IMR-90 (cell line): Measurements from ENCODE around the gene BBS5. TPM values are rescaled to one million over a fixed set of nuclear protein-coding genes. Genes with fewer than 3 reads are reported as not detected.

Experiments used
- ATAC-seq: fragments of 200-7000 bp; cut with Tn5 transposase; 2 replicates; pipeline ENCODE4 v1.9.1; 2020; ENCODE audit warnings: low read depth, mild to moderate bottlenecking, moderate library complexity
- BruUV-seq: library from RNA; stranded (reverse); fragments of 400-500 nt; replicated peaks from 2 replicates; lab custom pipeline; 2021; lab: Mats Ljungman, UMichigan
- CTCF ChIA-PET: fragments of 300-600 bp; formaldehyde crosslinking; extraction: SDS; loops from one replicate; lab custom pipeline; 2021; ENCODE audit warnings: antibody characterized with exemption; lab: Yijun Ruan, JAX
- POLR2A ChIA-PET: fragments of 300-600 bp; sonication (Branson Sonifier 250); formaldehyde crosslinking; loops from one replicate; lab custom pipeline; 2022; ENCODE audit warnings: antibody characterized with exemption; ENCODE audit not compliant: unreplicated experiment; lab: Charles Lee
- DNase-seq: peaks from one replicate; pipeline ENCODE4 v3.0.0; 2013
- H2AFZ ChIP-seq: replicated peaks from 2 replicates; pipeline ENCODE3; 2013; ENCODE audit warnings: low read length, mild to moderate bottlenecking; ENCODE audit not compliant: poor library complexity
- H2AK5ac ChIP-seq: 2 replicates; pipeline ENCODE4 v1.6.1; 2013; ENCODE audit warnings: low read depth, low read length, inconsistent platforms
- H2AK9ac ChIP-seq: replicated peaks from 2 replicates; pipeline ENCODE3; 2013; ENCODE audit warnings: mild to moderate bottlenecking, low read depth, low read length, moderate library complexity; ENCODE audit not compliant: poor library complexity
- H2BK120ac ChIP-seq: 2 replicates; pipeline ENCODE4 v1.6.1; 2013; ENCODE audit warnings: low read depth, low read length, inconsistent platforms
- H2BK15ac ChIP-seq: 3 replicates; pipeline ENCODE4 v1.6.1; 2013; ENCODE audit warnings: low read depth, low read length, inconsistent platforms
- H2BK20ac ChIP-seq: 2 replicates; pipeline ENCODE4 v1.6.1; 2013; ENCODE audit warnings: low read depth, mild to moderate bottlenecking, inconsistent platforms, low read length, moderate library complexity
- H2BK5ac ChIP-seq: 2 replicates; pipeline ENCODE4 v1.6.1; 2013; ENCODE audit warnings: mild to moderate bottlenecking, low read depth, low read length, inconsistent platforms; ENCODE audit not compliant: poor library complexity, severe bottlenecking
- H3K14ac ChIP-seq: replicated peaks from 2 replicates; pipeline ENCODE4 v1.6.1; 2013; ENCODE audit warnings: low read depth, low read length, inconsistent platforms
- H3K18ac ChIP-seq: 2 replicates; pipeline ENCODE4 v1.6.1; 2013; ENCODE audit warnings: low read depth, low read length, control low read depth
- H3K23ac ChIP-seq: 2 replicates; pipeline ENCODE4 v1.6.1; 2013; ENCODE audit warnings: low read depth, low read length, inconsistent platforms
- H3K27ac ChIP-seq: 2 replicates; pipeline ENCODE4 v1.5.1; 2013; ENCODE audit warnings: mild to moderate bottlenecking, control low read depth, low read length; ENCODE audit not compliant: insufficient read depth
- H3K27me3 ChIP-seq: 2 replicates; pipeline ENCODE4 v1.6.1; 2013; ENCODE audit warnings: low read length; ENCODE audit not compliant: control insufficient read depth, insufficient read depth
- H3K36me3 ChIP-seq: 2 replicates; pipeline ENCODE4 v1.6.1; 2013; ENCODE audit warnings: low read length, mixed read lengths; ENCODE audit not compliant: control insufficient read depth, insufficient read depth
- H3K4ac ChIP-seq: 2 replicates; pipeline ENCODE4 v1.6.1; 2013; ENCODE audit warnings: low read depth, low read length, inconsistent platforms
- H3K4me1 ChIP-seq: 2 replicates; pipeline ENCODE4 v1.6.1; 2013; ENCODE audit warnings: low read length, mixed read lengths; ENCODE audit not compliant: control insufficient read depth, insufficient read depth
- H3K4me2 ChIP-seq: 2 replicates; pipeline ENCODE4 v1.6.1; 2013; ENCODE audit warnings: low read depth, mild to moderate bottlenecking, control low read depth, low read length, moderate library complexity
- H3K4me3 ChIP-seq: 2 replicates; pipeline ENCODE4 v1.5.1; 2013; ENCODE audit warnings: low read depth, mild to moderate bottlenecking, control low read depth, low read length, moderate library complexity; ENCODE audit not compliant: insufficient read depth
- H3K56ac ChIP-seq: 2 replicates; pipeline ENCODE4 v1.6.1; 2013; ENCODE audit warnings: low read length, inconsistent platforms; ENCODE audit not compliant: insufficient read depth; ENCODE audit errors: extremely low read depth
- H3K79me1 ChIP-seq, 2 experiments: 2 replicates each; pipeline ENCODE4 v1.6.1; 2013; ENCODE audit warnings: low read length in 2 of 2, inconsistent platforms in 1 of 2, low read depth in 1 of 2
- H3K9ac ChIP-seq: 2 replicates; pipeline ENCODE4 v1.6.1; 2013; ENCODE audit warnings: low read depth, low read length, control low read depth
- H3K9me1 ChIP-seq: 2 replicates; pipeline ENCODE4 v1.6.1; 2013; ENCODE audit warnings: low read length, inconsistent platforms; ENCODE audit not compliant: insufficient read depth
- H3K9me3 ChIP-seq: 2 replicates; pipeline ENCODE4 v1.6.1; 2013; ENCODE audit warnings: low read length; ENCODE audit not compliant: control insufficient read depth, insufficient read depth
- H4K20me1 ChIP-seq: 2 replicates; pipeline ENCODE4 v1.6.1; 2013; ENCODE audit warnings: low read length, inconsistent platforms; ENCODE audit not compliant: insufficient read depth
- H4K5ac ChIP-seq: 2 replicates; pipeline ENCODE4 v1.6.1; 2013; ENCODE audit warnings: mild to moderate bottlenecking, low read depth, low read length, control low read depth
- H4K8ac ChIP-seq, 2 experiments: 2 replicates each; pipeline ENCODE4 v1.6.1; 2013; ENCODE audit warnings: low read depth in 2 of 2, low read length in 2 of 2, control low read depth in 1 of 2, inconsistent platforms in 1 of 2
- H4K91ac ChIP-seq: 2 replicates; pipeline ENCODE4 v1.6.1; 2013; ENCODE audit warnings: low read depth, low read length, inconsistent platforms; ENCODE audit not compliant: insufficient read depth
- BHLHE40 ChIP-seq: fragments of 150-350 bp; IDR thresholded peaks from 2 replicates; pipeline ENCODE4 v1.6.1; 2016; ENCODE audit warnings: mild to moderate bottlenecking, low read depth, low read length
- CEBPB ChIP-seq: IDR thresholded peaks from 2 replicates; pipeline ENCODE4 v1.6.1; 2012; ENCODE audit warnings: low read depth, low read length, improper control_type of control experiment
- CHD1 ChIP-seq: IDR thresholded peaks from 2 replicates; pipeline ENCODE4 v1.6.1; 2012; ENCODE audit warnings: low read depth, low read length, improper control_type of control experiment
- FOS ChIP-seq: fragments of 150-350 bp; IDR thresholded peaks from 2 replicates; pipeline ENCODE4 v1.6.1; 2016; ENCODE audit warnings: low read depth, low read length
- MAFK ChIP-seq: IDR thresholded peaks from 2 replicates; pipeline ENCODE4 v1.6.1; 2012; ENCODE audit warnings: low read depth, low read length, improper control_type of control experiment
- MAZ ChIP-seq: IDR thresholded peaks from 2 replicates; pipeline ENCODE4 v1.6.1; 2012; ENCODE audit warnings: low read depth, mild to moderate bottlenecking, low read length, improper control_type of control experiment, moderate library complexity, borderline replicate concordance
- MXI1 ChIP-seq: IDR thresholded peaks from 2 replicates; pipeline ENCODE4 v1.6.1; 2012; ENCODE audit warnings: low read depth, mild to moderate bottlenecking, low read length, moderate library complexity, borderline replicate concordance
- NFE2L2 ChIP-seq: fragments of 150-350 bp; IDR thresholded peaks from 2 replicates; pipeline ENCODE4 v1.6.1; 2016; ENCODE audit warnings: low read depth, mild to moderate bottlenecking, low read length
- POLR2A ChIP-seq: IDR thresholded peaks from 2 replicates; pipeline ENCODE4 v1.6.1; 2012; ENCODE audit warnings: mild to moderate bottlenecking, low read depth, low read length
- RAD21 ChIP-seq: IDR thresholded peaks from 2 replicates; pipeline ENCODE4 v1.6.1; 2012; ENCODE audit warnings: low read length, improper control_type of control experiment
- RCOR1 ChIP-seq: IDR thresholded peaks from 2 replicates; pipeline ENCODE4 v1.6.1; 2012; ENCODE audit warnings: mild to moderate bottlenecking, low read length, improper control_type of control experiment; ENCODE audit not compliant: insufficient replicate concordance
- RFX5 ChIP-seq: IDR thresholded peaks from 2 replicates; pipeline ENCODE4 v1.8.0; 2012; ENCODE audit warnings: low read depth, mild to moderate bottlenecking, low read length, moderate library complexity
- SMC3 ChIP-seq: fragments of 150-350 bp; IDR thresholded peaks from 2 replicates; pipeline ENCODE4 v1.6.1; 2016; ENCODE audit warnings: low read depth, mild to moderate bottlenecking, antibody characterized with exemption, low read length, moderate library complexity
- WGBS, 2 experiments: methylation state at CpG; one replicate each; pipeline versions ENCODE4 v1.1.5 to v1.1.7; 2013; ENCODE audit warnings: missing lambda C conversion rate in 2 of 2; ENCODE audit not compliant: insufficient read length in 1 of 2; ENCODE audit errors: extremely low coverage in 2 of 2; 5-methylcytosine and 5-hydroxymethylcytosine counted together
- dilution Hi-C: fragments of 300-500 bp; cut with HindIII; formaldehyde crosslinking; loops from one replicate; pipeline ENCODE4 v1.14.3; 2018; ENCODE audit warnings: low sequenced_read_pairs; ENCODE audit not compliant: unreplicated experiment
- in situ Hi-C: fragments of 300-500 bp; cut with MboI; formaldehyde crosslinking; loops from 3 replicates; pipeline ENCODE4 v1.14.3; 2019; ENCODE audit warnings: low sequenced_read_pairs, inconsistent platforms, mixed read lengths
- intact Hi-C: fragments of 100-400 bp; cut with micrococcal nuclease; formaldehyde crosslinking; loops from 2 replicates; pipeline ENCODE4 v1.10.0; 2022
- polyA plus RNA-seq, 3 experiments: library from polyadenylated mRNA; depleted of rRNA; stranded (reverse); fragments of >200 nt; gene quantifications; 2 replicates each; pipeline ENCODE4 v1.2.3, GENCODE V29; 2012; ENCODE audit warnings: low replicate concordance in 1 of 3
- total RNA-seq: library from RNA; depleted of rRNA; stranded (reverse); fragments of >200 nt; gene quantifications from 2 replicates; pipeline ENCODE4 v1.2.3, GENCODE V29; 2012
- TF ChIP-seq, protein P1 (sequence below): fragments of 150-350 bp; IDR thresholded peaks from 2 replicates; pipeline ENCODE4 v1.6.1; 2016; ENCODE audit warnings: low read depth, mild to moderate bottlenecking, low read length, moderate library complexity, borderline replicate concordance
- TF ChIP-seq, protein P2 (sequence below): conservative IDR thresholded peaks from 2 replicates; pipeline ENCODE4 v1.5.1; 2012; ENCODE audit warnings: mild to moderate bottlenecking, low read depth, low read length, improper control_type of control experiment
- TF ChIP-seq, protein P3 (sequence below): fragments of 150-350 bp; IDR thresholded peaks from 2 replicates; pipeline ENCODE4 v1.6.1; 2017; ENCODE audit warnings: mild to moderate bottlenecking, antibody characterized with exemption, low read length, low read depth

Gene BBS5
- total and polyA plus RNA-seq, 2 of the 4 experiments (the other 2 are of a cell fraction) = 1.4 to 4.1 TPM

GRCh38 chr2:169448316-169448715 is 31.0 kb upstream of the BBS5 start:
- Histone ChIP-seq H2BK20ac (no peak overlapping the region), H3K4me2 (no peak overlapping the region), H3K14ac (no peak overlapping the region), H4K91ac (no peak overlapping the region), H3K9me3 (no peaks in the 10 kb centered on the region), H3K23ac (no peak overlapping the region), H3K9ac (no peak overlapping the region), H4K20me1 (no peaks in the 10 kb centered on the region), H4K5ac (no peak overlapping the region), H2BK5ac (no peak overlapping the region), H2BK15ac (no peak overlapping the region), H3K36me3 (no peaks in the 10 kb centered on the region), H3K56ac (no peak overlapping the region), H2AK9ac (no peak overlapping the region), H4K8ac (no peak overlapping the region), H3K27me3 (peaks cover 2% of the 10 kb centered on the region; the same call in 1 of the 2 replicates), H2BK120ac (no peak overlapping the region), H2AFZ (no peak overlapping the region), H3K4me1 (no peaks in the 10 kb centered on the region), H3K79me1 (no peaks in the 10 kb centered on the region), H3K4me3 (no peak overlapping the region), H3K4ac (no peak overlapping the region), H3K9me1 (no peaks in the 10 kb centered on the region), H3K18ac (no peak overlapping the region), H3K27ac (no peak overlapping the region), H2AK5ac (no peak overlapping the region)
- DNase-seq = no peak
- dilution Hi-C loops (no loop called here), in situ Hi-C loops (loop anchor here (25.0 kb wide), 1 partner anchor 1364 kb away; the partner anchor contains the start of gene GAD1), intact Hi-C loops (no loop called here)
- ChIA-PET CTCF (no interaction called here), POLR2A (no interaction called here)
- no TSS peak for BruUV-seq
- ATAC-seq = no peak
- TF ChIP-seq CEBPB (no peak), MAFK (no peak), SMC3 (no peak), BHLHE40 (no peak), NFE2L2 (no peak), CHD1 (no peak), MXI1 (no peak), RAD21 (no peak), FOS (no peak), MAZ (no peak), RCOR1 (no peak), POLR2A (no peak), RFX5 (no peak)
- TF ChIP-seq, protein P1, sequence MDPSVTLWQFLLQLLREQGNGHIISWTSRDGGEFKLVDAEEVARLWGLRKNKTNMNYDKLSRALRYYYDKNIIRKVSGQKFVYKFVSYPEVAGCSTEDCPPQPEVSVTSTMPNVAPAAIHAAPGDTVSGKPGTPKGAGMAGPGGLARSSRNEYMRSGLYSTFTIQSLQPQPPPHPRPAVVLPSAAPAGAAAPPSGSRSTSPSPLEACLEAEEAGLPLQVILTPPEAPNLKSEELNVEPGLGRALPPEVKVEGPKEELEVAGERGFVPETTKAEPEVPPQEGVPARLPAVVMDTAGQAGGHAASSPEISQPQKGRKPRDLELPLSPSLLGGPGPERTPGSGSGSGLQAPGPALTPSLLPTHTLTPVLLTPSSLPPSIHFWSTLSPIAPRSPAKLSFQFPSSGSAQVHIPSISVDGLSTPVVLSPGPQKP = no peak
- TF ChIP-seq, protein P2, sequence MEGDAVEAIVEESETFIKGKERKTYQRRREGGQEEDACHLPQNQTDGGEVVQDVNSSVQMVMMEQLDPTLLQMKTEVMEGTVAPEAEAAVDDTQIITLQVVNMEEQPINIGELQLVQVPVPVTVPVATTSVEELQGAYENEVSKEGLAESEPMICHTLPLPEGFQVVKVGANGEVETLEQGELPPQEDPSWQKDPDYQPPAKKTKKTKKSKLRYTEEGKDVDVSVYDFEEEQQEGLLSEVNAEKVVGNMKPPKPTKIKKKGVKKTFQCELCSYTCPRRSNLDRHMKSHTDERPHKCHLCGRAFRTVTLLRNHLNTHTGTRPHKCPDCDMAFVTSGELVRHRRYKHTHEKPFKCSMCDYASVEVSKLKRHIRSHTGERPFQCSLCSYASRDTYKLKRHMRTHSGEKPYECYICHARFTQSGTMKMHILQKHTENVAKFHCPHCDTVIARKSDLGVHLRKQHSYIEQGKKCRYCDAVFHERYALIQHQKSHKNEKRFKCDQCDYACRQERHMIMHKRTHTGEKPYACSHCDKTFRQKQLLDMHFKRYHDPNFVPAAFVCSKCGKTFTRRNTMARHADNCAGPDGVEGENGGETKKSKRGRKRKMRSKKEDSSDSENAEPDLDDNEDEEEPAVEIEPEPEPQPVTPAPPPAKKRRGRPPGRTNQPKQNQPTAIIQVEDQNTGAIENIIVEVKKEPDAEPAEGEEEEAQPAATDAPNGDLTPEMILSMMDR = no peak
- TF ChIP-seq, protein P3, sequence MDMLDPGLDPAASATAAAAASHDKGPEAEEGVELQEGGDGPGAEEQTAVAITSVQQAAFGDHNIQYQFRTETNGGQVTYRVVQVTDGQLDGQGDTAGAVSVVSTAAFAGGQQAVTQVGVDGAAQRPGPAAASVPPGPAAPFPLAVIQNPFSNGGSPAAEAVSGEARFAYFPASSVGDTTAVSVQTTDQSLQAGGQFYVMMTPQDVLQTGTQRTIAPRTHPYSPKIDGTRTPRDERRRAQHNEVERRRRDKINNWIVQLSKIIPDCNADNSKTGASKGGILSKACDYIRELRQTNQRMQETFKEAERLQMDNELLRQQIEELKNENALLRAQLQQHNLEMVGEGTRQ = no peak
- WGBS, 2 experiments = no CpG with 5 or more reads among the region's 3 CpGs
